Vagina (tissue), 2 donors: ENCODE results near the gene LDLRAD4.

Experiments
- CTCF ChIP-seq, 3 experiments: fragments of 450-650 bp in 2 of 3; fragments of 200-600 bp in 1 of 3; sonication (generic) in 1 of 3; IDR thresholded peaks; one replicate each; pipeline ENCODE4 v1.5.1; 2017 to 2019; ENCODE audit warnings: antibody characterized with exemption in 3 of 3, mild to moderate bottlenecking in 2 of 3, moderate library complexity in 2 of 3
- POLR2A ChIP-seq, 2 donors: fragments of 450-650 bp; IDR thresholded peaks; one replicate each; pipeline ENCODE4 v1.6.1; 2017; ENCODE audit warnings: antibody characterized with exemption in 2 of 2, mild to moderate bottlenecking in 2 of 2, moderate library complexity in 2 of 2
- POLR2AphosphoS5 ChIP-seq, 2 donors: sonication (generic); formaldehyde crosslinking; IDR thresholded peaks; one replicate each; pipeline ENCODE4 v1.9.0; 2017; ENCODE audit warnings: antibody characterized with exemption in 2 of 2, mild to moderate bottlenecking in 2 of 2, low read depth in 1 of 2; ENCODE audit not compliant: insufficient read depth in 1 of 2

- TF ChIP-seq CTCF (IDR thresholded peaks at IDR 0.05) (no peak), POLR2A (IDR thresholded peaks at IDR 0.05) (no peak), POLR2AphosphoS5 (IDR thresholded peaks at IDR 0.05; ENCODE audit: insufficient read depth in 1 of 2, low read depth in 1 of 2) (no peak)
Observed at GRCh38 chr18:13414521-13414920, 196.0 kb downstream of the LDLRAD4 start.
